GM19239 (cell line): ENCODE results near the gene EXOC4.
"Not testable (repeated sequence)": the region's sequence is repeated elsewhere in the genome, so short reads cannot be mapped to it uniquely, and the experiment has no call there.

Experiments used
- DNase-seq: peaks from one replicate; pipeline ENCODE4 v3.0.0; 2011; ENCODE audit warnings: low spot score; ENCODE audit not compliant: insufficient read length
- FAIRE-seq: peaks from 2 replicates; lab custom pipeline; 2011; peaks lifted over from hg19 to GRCh38; lab: Jason Lieb, UNC

Gene EXOC4

DNA sequence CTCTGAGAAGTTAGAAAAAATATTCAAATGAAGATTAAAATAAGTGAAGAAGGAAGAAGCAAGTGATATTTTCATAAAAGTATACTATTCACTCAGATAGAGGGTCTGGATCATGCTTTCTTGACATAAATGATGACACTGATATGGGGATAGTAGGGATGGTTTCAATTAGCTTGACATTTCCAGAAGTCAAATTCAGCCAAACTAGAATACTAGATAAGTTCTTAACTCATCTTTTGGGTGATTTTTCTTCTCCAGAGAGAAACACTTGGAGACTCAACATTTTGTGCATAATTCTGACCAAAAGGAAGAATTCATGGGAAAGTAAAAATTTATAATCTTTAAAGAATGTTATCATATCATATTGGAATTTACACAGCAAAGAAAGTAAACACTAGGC is 722.3 kb downstream of the EXOC4 start:
- FAIRE-seq, result no peak
- no peak for DNase-seq

DNA sequence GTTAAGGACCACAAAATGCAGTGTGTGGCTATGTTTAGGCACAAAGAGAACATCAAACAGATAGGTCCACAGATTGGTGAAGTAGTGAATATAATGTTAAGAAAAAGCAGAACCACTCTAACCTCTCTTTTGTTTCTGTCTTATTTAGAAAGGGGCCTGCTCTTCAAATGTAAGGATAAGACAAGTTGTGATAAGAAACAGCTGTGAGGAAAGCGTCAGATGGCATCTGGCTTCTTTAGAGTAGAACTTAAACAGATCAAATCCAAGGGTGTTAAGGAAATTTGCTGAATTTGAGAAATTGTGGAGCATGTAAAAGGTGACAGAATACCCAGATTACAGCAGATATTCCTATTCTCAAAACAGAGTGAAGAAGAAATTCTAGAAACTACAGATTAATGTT is 723.3 kb downstream of the EXOC4 start:
- FAIRE-seq (no peak), DNase-seq (no peak)

DNA sequence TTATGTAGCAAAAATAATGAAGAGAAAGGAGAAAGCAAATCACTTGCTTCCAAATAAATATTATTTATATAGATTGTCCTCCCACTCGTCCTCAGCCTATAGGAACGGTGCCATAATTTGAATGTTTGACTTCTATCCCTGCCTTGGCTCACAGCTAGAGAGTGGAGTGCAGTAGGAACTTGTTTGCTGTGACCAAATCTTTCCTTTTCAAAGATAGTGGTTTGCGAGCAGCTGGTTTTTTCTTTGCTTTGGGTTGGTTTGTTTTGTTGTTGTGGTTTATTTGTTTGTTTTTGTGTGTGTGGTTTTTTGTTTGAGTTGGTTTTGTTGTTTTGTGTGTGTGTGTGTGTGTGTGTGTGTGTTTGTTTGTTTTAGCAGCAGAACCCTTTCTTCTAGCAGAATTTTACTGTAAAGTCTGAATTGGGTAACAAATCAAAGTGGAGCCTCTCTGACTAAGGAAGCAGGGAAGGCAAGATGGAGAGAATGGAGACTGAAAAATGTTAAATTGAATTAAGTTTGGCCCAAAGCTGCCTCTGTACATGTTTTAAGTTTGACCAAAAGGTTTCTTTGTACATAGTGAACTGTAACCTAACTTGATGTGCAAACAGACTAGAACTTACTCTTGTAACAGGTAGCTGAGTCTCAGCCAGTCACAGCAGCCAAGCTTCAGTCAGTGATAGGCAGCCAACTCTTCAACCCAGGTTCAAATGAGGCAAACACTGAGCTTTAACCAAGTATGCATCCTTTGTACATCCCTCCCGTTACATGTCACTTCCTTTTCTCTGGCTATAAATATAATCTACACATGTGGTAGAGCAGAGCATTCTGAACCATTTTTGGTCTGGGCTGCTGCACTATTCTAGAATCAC is 724.8 kb downstream of the EXOC4 start:
- FAIRE-seq (peak; percentile 18), DNase-seq (no peak)

DNA sequence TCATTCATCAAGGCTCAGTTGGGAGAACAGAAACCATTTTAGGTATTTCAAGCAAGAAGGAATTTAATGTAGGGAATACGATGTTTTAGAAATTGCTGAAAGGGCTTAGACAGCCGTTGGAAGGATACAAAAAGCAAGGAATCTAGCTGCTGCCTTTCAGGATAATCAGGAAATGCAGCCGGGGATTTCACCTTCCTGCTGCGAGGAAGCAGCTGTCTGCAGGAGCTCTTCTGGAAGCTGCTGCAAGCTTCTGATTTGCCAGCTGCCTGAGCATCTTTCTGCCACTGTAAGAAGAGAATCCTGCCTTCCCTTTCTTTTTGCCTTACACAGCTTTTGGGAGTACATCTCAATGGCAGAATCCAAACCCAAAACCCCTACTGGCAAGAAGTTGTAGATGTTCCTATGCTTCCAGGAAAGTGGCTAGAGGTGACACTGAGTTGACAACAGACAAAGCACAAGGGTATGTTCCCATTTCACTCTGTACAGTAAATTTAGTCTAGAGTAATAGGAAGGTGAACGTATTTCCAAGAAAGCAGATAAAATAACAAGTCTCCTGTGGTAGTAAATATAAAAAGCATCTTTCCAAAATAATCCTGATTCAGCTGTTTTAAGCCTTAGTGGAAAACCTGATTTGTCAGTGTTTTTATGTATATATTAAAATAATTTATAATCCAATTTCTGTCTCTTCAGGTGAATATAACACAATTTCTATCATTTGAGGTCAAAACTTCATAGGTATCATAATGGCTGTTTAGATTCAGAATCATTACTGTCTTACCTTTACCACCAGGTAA is 725.8 kb downstream of the EXOC4 start:
- DNase-seq, result no peak
- no peak for FAIRE-seq

DNA sequence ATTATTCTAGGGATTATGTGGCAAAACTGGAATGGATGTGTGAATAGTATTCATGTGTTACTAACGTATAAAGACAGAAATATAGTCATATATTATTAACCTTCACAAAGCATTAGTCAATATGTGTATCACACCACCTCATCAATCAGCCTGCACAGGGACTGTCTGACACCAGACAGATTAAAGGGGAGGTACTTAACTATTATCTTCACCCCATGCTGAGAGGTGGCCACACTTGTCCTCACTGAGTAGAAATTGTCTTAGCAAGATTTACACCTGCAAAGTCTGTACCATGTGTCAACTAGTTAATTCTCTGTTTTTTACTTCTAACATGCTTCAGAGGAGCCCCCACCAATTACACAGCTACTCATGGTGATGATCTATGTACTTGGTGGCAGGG is 727.9 kb downstream of the EXOC4 start:
- FAIRE-seq, result no peak
- no peak for DNase-seq

DNA sequence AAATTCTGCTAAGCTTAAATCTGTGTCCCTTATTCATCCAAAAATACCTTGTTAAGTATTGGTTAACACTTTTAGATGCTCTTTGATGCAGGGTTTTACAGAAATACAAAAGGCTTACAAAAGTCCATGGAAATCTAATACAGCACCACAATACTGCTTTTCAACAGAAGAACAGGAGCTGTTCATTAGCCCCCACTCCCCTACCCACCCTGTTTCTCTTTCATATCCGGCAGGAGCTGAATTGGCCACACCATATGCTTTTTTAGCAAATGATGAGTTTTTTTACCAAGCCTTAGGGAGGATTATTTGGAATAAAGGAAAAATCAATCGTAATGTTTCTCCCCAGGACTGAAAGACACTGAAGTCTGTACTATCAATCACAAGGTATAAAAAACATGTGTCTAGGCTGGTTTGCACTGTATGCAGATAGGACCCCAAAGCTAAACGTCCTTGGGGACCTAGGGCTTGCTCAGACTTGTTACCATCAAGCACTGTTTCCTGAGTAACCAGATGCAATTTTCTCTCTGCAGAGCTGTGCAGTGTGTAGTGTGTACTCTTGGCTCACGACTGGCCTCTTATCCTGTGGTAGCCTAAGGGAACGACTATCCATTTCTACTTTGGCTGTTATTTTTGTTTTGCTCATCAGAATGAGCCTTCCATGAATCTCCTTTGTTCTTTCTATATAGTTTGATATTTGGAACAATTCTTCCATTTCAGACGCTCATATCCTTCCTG is 731.0 kb downstream of the EXOC4 start:
- FAIRE-seq (no peak), DNase-seq (no peak)

DNA sequence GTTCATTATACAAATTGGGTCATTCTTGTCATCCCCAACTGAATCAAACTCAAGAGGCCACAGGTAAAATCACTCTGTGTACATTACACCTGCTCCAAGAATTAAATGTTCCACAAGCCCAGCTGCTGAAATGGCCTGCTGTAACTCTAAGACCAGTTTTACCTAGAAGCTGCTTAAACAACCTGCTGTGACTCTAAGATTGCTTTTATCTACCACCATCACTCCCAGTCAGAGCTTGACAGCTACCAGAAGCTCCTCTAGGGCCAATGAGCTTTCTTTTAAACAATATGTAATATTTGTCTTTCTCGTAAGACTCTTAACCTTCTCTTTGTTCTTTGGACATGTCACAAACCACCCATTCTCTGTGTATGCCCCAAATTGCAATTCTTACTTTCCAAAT is 732.4 kb downstream of the EXOC4 start:
- no peak for FAIRE-seq

DNA sequence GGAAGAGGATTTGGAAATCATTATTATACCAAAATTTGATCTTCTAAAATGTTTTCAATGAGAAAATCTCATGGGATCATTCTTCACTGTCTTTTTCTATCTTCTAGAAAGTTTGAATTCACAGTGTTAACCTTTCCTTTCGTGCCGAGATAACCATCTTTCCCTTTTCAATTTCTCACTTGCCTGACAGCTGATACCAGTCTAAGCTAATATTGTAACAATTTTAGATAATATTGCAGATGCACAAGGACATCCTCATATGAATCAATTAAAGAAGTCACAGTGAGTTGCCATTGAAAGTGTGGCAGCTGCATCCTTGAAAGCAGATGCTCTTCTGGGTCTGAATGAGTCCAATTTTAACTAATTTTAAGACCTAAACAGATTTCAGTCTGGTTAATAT is 734.7 kb downstream of the EXOC4 start:
- no peak for FAIRE-seq
- DNase-seq, result no peak

More for the DNA sequence above, 732.4 kb downstream of the EXOC4 start:
- no peak for DNase-seq

DNA sequence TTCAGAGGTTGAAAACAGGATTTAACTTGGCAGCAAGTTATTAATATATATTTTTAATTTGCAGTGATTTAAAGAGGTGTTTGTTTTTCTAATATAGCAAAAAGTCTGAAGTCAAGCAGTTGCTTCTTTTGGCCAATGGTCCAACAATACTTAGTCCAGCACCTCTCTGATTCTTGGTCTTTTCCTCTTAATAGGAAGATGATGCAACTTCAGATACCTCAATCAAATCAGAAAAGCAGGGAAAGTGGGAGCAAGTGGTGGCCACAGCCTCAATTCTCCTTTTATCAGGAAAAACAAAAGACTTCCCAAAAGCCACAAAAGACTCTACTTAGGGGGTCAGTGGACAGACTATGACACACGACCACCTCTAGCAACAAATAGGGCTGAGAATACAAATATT is 740.7 kb downstream of the EXOC4 start:
- DNase-seq (no peak), FAIRE-seq (no peak)

DNA sequence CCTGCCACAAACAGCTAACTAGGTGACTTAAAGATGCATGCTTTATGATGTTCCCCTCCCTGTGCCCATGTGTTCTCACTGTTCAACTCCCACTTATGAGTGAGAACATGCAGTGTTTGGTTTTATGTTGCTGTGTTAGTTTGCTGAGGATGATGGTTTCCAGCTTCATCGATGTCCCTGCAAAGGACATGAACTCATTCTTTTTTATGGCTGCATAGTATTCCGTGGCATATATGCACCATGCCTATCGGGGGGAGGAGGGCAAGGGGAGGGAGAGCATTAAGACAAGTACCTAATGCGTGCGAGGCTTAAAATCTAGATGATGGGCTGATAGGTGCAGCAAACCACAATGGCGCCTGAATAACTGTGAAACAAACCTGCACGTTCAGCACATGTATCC is 741.2 kb downstream of the EXOC4 start:
- not testable (repeated sequence) for DNase-seq, FAIRE-seq

DNA sequence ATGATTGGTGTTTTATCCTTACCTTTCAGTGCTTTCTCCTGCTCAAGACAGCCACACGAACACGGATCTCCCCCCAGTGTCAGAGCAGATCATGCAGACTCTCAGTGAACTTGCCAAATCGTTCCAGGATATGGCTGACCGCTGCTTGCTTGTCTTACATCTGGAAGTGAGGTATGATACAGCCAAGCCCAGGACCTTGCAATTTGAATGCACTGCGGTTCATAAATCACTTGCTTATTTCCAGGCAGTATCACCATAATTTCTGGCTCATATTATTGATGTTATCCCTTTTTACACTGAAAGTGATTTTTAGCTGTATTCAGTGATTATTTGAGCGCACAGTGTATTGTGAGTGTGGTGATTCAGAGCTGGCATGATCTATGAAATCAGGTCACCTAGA is 744.6 kb downstream of the EXOC4 start:
- FAIRE-seq (no peak), DNase-seq (no peak)

DNA sequence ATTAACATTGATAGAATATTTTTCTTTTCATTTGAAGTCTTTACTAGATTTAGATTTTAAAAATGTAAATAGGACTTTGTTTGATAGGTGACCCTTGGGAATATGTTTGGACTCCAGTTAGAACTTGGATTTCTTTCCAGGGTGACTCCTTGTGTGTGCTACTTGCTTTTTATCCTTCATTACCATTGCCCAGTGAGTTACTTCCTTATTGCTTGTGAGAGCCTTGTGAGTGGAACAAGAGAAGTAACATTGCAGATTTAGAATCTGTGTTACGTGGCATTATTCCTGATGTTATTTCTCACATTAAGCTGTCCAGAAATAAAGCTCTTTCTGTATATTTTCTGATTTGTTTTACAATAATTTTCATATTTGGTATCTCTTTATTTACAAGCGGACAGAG is 746.3 kb downstream of the EXOC4 start:
- DNase-seq (no peak), FAIRE-seq (no peak)

DNA sequence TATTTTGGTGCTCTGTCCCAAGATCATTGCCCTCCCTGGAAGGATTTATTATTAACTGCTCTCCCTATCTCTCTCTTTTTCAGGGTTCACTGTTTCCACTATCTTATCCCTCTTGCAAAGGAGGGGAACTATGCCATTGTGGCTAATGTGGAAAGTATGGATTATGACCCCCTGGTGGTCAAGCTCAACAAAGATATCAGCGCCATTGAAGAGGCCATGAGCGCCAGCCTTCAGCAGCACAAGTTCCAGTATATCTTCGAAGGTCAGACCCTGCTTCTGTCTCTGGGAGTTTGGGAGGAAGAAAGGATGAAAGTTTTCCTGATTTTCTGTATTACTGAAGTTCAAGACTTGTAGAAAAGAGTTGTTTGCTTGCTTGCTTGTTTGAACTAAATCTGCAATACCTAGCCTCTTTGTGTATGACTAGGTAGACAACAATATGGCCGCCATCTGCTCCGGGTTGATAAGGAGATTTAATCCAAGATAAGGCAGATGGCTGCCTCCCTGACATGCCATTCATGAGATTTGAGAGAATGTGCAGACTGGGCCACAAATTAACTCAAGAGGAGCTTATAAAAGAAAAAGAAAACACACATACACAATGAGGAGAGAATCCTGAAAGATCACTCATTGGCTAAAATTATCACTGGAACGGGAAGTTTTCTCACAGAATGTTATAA is 752.1 kb downstream of the EXOC4 start:
- DNase-seq (no peak), FAIRE-seq (no peak)

DNA sequence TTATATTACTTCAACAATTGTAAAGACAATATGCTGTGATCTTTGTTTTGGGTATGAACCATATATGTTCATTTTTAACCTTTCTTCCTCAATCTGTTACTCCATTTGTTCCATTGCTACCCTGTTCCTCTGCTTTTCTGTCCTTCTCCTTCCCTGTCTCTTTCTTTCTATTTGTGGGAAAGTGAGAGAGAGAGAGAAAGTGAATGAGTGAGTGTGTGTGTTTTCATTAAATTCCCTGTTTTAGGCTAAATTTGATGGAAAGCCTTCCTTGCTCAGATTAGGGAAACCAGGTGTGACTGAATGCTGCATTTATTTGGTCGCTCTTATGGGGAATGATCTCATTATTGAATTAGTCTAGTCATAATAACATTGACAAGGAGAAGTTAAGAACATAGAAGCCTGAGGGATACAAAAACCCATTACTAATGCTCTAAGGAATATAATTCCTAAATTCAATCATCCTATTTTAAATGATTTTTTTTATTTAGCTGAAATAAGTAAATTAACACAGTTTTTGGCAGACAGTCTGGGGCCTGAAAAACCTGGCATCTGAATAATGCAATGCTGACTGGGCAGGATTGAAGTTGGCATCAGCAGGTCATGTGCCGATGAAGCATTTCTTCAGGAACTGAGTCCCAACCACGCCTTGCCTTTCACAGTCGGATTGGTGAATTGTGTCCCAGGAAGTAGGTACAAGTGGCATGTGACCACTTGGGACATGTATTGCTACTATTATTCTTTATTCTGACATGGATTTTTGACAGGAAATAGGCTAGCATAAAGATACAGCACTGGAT is 756.6 kb downstream of the EXOC4 start:
- no peak for FAIRE-seq
- DNase-seq, result no peak

DNA sequence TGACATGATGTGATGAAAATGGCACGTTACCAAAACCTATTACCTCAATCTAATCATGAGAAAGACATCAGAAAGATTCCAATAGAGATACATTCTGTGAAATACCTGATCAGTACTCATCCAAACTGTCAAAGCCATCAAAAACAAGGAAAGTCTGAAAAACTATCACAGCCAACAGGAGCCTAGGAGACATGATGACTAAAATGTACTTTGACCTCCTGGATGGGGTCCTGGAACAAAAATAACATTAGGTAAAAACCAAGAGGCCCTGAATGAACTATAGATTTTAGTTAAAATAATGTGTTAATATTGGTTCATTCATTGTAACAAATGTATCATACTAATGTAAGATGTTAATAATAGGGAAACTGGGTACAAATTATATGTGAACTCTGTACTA is 760.4 kb downstream of the EXOC4 start:
- no peak for DNase-seq
- peak; percentile 52 for FAIRE-seq

DNA sequence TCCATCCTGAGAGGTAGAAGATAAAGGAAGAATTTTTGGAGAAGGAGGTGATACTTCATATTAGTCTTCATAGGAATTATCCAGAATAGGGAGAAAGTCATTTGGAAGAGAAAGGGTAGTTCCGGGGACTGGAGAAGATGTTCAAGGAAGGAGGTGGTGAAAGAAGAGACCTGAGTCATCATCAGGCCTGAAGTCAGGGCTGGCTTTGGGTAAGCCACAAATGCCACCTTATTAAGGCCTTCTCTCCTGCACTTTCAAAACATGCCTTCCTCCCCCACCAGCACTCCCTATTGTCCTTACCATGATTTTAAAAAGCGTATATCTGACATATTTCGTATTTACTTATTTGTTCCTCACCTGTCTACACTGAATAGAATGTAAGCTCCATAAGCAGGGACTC is 762.1 kb downstream of the EXOC4 start:
- DNase-seq, result no peak

DNA sequence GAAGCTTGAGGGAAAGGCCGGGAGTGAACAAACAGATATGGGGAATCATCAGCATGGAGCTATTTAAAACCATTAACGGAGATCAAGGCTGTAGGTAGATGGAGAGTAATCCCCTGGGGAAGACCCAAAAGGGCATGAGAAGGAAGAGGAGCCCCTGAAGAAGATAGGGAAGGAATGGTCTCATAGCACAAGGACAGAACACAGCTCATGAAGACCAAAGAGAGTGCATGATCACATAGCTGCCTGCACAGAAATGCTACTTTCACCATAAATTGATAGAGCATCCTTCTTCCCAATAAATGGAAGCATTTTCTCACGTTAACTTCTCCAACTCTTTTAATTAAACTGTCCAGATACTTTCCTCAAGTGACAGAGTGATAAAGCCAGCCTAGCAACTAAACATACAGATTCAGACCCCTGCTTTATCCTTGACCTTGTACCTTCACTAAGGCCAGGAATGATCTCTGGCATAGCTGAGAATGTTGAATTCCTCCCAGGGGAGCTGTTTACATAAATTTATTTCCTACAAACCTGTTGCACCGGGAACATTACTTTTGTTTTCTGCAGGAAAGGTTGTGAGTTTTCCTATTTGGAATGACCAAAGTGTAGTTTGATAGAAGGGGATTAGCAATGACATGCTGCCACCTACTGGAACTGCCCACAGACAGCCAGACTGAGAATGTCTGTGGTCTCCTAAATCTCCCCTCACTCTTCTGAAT is 763.5 kb downstream of the EXOC4 start:
- FAIRE-seq, result peak; percentile 72
- DNase-seq, result no peak

More for the DNA sequence above, 762.1 kb downstream of the EXOC4 start:
- FAIRE-seq, result no peak

DNA sequence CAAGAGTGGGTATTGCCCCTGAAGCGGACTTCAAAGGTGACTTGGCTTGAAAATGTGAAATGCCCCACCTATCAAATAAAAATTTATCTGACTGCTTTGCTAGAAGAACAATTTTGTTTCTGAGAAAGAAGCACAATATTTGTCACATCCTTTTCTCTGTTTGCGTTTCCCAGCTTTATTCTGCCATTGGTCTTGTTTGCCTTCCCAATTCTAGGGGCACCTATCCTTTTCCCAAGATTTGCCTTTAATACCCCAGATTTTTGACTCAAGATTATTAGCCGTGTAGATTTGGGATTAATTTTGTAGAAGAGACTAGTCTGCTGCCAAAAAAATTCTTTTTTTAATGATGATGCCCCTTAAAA is 764.0 kb downstream of the EXOC4 start:
- no peak for FAIRE-seq
- no peak for DNase-seq

DNA sequence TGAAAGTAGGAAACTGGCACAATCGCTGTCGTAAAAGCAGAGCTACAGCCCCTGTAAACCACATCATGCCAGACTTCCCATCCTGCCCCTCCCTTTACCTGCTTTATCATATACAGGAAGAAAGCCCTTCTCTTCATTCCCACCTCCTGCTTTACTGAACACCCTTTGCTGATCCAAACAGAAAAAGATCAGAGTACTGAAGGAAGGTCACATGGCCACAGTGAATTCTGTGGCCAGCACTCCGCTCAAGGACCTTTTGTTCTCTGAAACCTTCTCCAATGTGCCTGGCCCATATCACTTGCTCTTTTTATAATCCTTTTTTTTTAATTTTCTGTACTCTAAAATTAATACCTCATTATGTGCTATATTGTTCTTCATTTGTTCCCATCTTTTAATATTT is 765.4 kb downstream of the EXOC4 start:
- no peak for DNase-seq
- no peak for FAIRE-seq
